Neural cell (in vitro differentiated cells): ENCODE measurements around the gene GALNT15. TPM values are rescaled to one million over a fixed set of nuclear protein-coding genes. Genes with fewer than 3 reads are reported as not detected.

Source experiments
- H2AFZ ChIP-seq: fragments of 200-600, 300-800 bp; sonication (generic), shearing (Covaris generic); 2 replicates; pipeline ENCODE4 v1.6.0; 2014; ENCODE audit warnings: low read depth, mild to moderate bottlenecking, antibody characterized with exemption, low read length, moderate library complexity
- H3F3A ChIP-seq: fragments of 200-600 bp; shearing (Covaris generic); 2 replicates; pipeline ENCODE4 v1.6.1; 2016; ENCODE audit warnings: mild to moderate bottlenecking, moderate library complexity, mixed read lengths, antibody characterized with exemption, low read length; ENCODE audit not compliant: insufficient read depth, poor library complexity, severe bottlenecking
- H3K27ac ChIP-seq: fragments of 200-600, 300-800 bp; sonication (generic), shearing (Covaris generic); 2 replicates; pipeline ENCODE4 v1.5.1; 2014; ENCODE audit warnings: mild to moderate bottlenecking, low read length, moderate library complexity
- H3K27me3 ChIP-seq: fragments of 300-800, 200-600 bp; sonication (generic), shearing (Covaris generic); 2 replicates; pipeline ENCODE4 v1.6.0; 2014; ENCODE audit warnings: mild to moderate bottlenecking, low read depth, low read length, moderate library complexity; ENCODE audit not compliant: insufficient read depth
- H3K36me3 ChIP-seq: fragments of 300-800, 200-600 bp; sonication (generic), shearing (Covaris generic); 2 replicates; pipeline ENCODE4 v1.5.1; 2014; ENCODE audit warnings: mild to moderate bottlenecking, antibody characterized with exemption, low read length, moderate library complexity; ENCODE audit not compliant: insufficient read depth
- H3K4me2 ChIP-seq: fragments of 300-800, 200-600 bp; sonication (generic), shearing (Covaris generic); 2 replicates; pipeline ENCODE4 v1.6.0; 2014; ENCODE audit warnings: mild to moderate bottlenecking, low read length
- H3K4me3 ChIP-seq: fragments of 300-800, 200-600 bp; sonication (generic), shearing (Covaris generic); 2 replicates; pipeline ENCODE4 v1.5.1; 2014; ENCODE audit warnings: mild to moderate bottlenecking, low read length, moderate library complexity
- H3K79me2 ChIP-seq: fragments of 200-600 bp; shearing (Covaris generic); replicated peaks from 2 replicates; pipeline ENCODE4 v1.6.0; 2014; ENCODE audit warnings: mild to moderate bottlenecking, low read length, moderate library complexity; ENCODE audit not compliant: insufficient read depth
- H3K9ac ChIP-seq: fragments of 300-800, 200-600 bp; sonication (generic), shearing (Covaris generic); 2 replicates; pipeline ENCODE4 v1.6.1; 2016; ENCODE audit warnings: mild to moderate bottlenecking, low read length, mixed read lengths
- H3K9me2 ChIP-seq: fragments of 200-600 bp; shearing (Covaris generic); 2 replicates; pipeline ENCODE4 v1.6.1; 2016; ENCODE audit warnings: mild to moderate bottlenecking, low read length, mixed read lengths; ENCODE audit not compliant: insufficient read depth
- H3K9me3 ChIP-seq: fragments of 200-600, 300-800 bp; sonication (generic), shearing (Covaris generic); 2 replicates; pipeline ENCODE4 v1.6.1; 2016; ENCODE audit warnings: mild to moderate bottlenecking, mixed run types, low read length, moderate library complexity, mixed read lengths
- H4K20me1 ChIP-seq: fragments of 200-600 bp; shearing (Covaris generic); 2 replicates; pipeline ENCODE4 v1.6.1; 2016; ENCODE audit warnings: mild to moderate bottlenecking, mixed run types; ENCODE audit not compliant: insufficient read depth
- EP300 ChIP-seq: fragments of 450-650 bp; conservative IDR thresholded peaks from 2 replicates; pipeline ENCODE4 v1.6.1; 2014; ENCODE audit warnings: antibody characterized with exemption, mild to moderate bottlenecking, moderate library complexity; ENCODE audit not compliant: poor library complexity, severe bottlenecking
- EZH2 ChIP-seq: fragments of 200-600, 300-800 bp; shearing (Covaris generic), sonication (generic); IDR thresholded peaks from 2 replicates; pipeline ENCODE4 v1.6.1; 2014; ENCODE audit warnings: antibody characterized with exemption, low read length, borderline replicate concordance, mild to moderate bottlenecking; ENCODE audit not compliant: insufficient read depth, poor library complexity, severe bottlenecking
- MXI1 ChIP-seq: fragments of 450-650 bp; conservative IDR thresholded peaks from 2 replicates; pipeline ENCODE4 v1.6.1; 2014; ENCODE audit warnings: antibody characterized with exemption, mild to moderate bottlenecking; ENCODE audit not compliant: poor library complexity, severe bottlenecking
- POLR2AphosphoS5 ChIP-seq: IDR thresholded peaks from 2 replicates; pipeline ENCODE4 v1.6.1; 2012
- RAD21 ChIP-seq: fragments of 450-650 bp; conservative IDR thresholded peaks from 2 replicates; pipeline ENCODE4 v1.6.1; 2014; ENCODE audit warnings: antibody characterized with exemption, mild to moderate bottlenecking, moderate library complexity
- SMC3 ChIP-seq: fragments of 450-650 bp; conservative IDR thresholded peaks from 2 replicates; pipeline ENCODE4 v1.6.1; 2014; ENCODE audit warnings: antibody characterized with exemption, mild to moderate bottlenecking, moderate library complexity; ENCODE audit not compliant: poor library complexity
- TAF1 ChIP-seq: IDR thresholded peaks from 2 replicates; pipeline ENCODE4 v1.6.1; 2012; ENCODE audit warnings: low read depth
- polyA plus RNA-seq: library from polyadenylated mRNA; depleted of rRNA; stranded (reverse); fragments of >200 nt; gene quantifications from 2 replicates; pipeline ENCODE4 v1.2.3, GENCODE V29; 2014
- TF ChIP-seq, protein P1 (sequence below): fragments of 450-650 bp; IDR thresholded peaks from 2 replicates; pipeline ENCODE4 v1.5.1; 2014; ENCODE audit warnings: antibody characterized with exemption, mild to moderate bottlenecking, moderate library complexity; ENCODE audit not compliant: poor library complexity, severe bottlenecking
- TF ChIP-seq, protein P2 (sequence below): IDR thresholded peaks from 2 replicates; pipeline ENCODE4 v1.6.1; 2012; ENCODE audit warnings: borderline replicate concordance

Gene GALNT15
- polyA plus RNA-seq, 1 donor from 2014 or later = 1.5 TPM

DNA sequence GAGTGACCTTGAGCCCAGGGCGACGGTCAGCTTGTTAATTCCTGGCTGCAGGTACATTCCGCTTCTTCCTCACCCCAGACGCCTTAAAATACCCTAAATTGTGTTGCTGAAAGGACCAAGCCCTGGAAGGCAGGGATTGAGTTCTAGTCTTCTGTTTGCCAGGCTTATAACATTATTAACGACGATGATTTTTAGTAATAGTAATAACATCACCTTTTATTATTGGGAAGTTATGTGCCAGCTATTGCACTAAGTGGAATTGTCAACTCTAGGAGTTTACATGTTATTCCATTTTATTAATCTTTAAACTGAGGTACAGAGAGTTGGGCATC, 90.9 kb downstream of the GALNT15 start:
- H3K36me3 ChIP-seq = no peaks in the 10 kb centered on the region
- H3K27ac ChIP-seq = peak overlapping the region; percentile 51
- peak overlapping the region; percentile 67 for H3K9ac ChIP-seq
- TF ChIP-seq EP300 = no peak
- TF ChIP-seq TAF1 = no peak
- no peak for TF ChIP-seq EZH2
- no peak for TF ChIP-seq RAD21
- TF ChIP-seq, protein P1, sequence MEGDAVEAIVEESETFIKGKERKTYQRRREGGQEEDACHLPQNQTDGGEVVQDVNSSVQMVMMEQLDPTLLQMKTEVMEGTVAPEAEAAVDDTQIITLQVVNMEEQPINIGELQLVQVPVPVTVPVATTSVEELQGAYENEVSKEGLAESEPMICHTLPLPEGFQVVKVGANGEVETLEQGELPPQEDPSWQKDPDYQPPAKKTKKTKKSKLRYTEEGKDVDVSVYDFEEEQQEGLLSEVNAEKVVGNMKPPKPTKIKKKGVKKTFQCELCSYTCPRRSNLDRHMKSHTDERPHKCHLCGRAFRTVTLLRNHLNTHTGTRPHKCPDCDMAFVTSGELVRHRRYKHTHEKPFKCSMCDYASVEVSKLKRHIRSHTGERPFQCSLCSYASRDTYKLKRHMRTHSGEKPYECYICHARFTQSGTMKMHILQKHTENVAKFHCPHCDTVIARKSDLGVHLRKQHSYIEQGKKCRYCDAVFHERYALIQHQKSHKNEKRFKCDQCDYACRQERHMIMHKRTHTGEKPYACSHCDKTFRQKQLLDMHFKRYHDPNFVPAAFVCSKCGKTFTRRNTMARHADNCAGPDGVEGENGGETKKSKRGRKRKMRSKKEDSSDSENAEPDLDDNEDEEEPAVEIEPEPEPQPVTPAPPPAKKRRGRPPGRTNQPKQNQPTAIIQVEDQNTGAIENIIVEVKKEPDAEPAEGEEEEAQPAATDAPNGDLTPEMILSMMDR = no peak
- no peak for TF ChIP-seq MXI1
- TF ChIP-seq, protein P2, sequence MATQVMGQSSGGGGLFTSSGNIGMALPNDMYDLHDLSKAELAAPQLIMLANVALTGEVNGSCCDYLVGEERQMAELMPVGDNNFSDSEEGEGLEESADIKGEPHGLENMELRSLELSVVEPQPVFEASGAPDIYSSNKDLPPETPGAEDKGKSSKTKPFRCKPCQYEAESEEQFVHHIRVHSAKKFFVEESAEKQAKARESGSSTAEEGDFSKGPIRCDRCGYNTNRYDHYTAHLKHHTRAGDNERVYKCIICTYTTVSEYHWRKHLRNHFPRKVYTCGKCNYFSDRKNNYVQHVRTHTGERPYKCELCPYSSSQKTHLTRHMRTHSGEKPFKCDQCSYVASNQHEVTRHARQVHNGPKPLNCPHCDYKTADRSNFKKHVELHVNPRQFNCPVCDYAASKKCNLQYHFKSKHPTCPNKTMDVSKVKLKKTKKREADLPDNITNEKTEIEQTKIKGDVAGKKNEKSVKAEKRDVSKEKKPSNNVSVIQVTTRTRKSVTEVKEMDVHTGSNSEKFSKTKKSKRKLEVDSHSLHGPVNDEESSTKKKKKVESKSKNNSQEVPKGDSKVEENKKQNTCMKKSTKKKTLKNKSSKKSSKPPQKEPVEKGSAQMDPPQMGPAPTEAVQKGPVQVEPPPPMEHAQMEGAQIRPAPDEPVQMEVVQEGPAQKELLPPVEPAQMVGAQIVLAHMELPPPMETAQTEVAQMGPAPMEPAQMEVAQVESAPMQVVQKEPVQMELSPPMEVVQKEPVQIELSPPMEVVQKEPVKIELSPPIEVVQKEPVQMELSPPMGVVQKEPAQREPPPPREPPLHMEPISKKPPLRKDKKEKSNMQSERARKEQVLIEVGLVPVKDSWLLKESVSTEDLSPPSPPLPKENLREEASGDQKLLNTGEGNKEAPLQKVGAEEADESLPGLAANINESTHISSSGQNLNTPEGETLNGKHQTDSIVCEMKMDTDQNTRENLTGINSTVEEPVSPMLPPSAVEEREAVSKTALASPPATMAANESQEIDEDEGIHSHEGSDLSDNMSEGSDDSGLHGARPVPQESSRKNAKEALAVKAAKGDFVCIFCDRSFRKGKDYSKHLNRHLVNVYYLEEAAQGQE = no peak
- no peak for TF ChIP-seq POLR2AphosphoS5
- no peak for TF ChIP-seq SMC3
- H3K4me3 ChIP-seq = peak overlapping the region; percentile 73
- H3K9me3 ChIP-seq = no peaks in the 10 kb centered on the region
- H3K4me2 ChIP-seq = peak overlapping the region; percentile 88
- H4K20me1 ChIP-seq = no peaks in the 10 kb centered on the region
- peaks cover 54% of the 10 kb centered on the region for H3K79me2 ChIP-seq
- H3K9me2 ChIP-seq = no peaks in the 10 kb centered on the region
- no peaks in the 10 kb centered on the region for H3K27me3 ChIP-seq
- H3F3A ChIP-seq = no peaks in the 10 kb centered on the region
- H2AFZ ChIP-seq = peak overlapping the region; percentile 35

DNA sequence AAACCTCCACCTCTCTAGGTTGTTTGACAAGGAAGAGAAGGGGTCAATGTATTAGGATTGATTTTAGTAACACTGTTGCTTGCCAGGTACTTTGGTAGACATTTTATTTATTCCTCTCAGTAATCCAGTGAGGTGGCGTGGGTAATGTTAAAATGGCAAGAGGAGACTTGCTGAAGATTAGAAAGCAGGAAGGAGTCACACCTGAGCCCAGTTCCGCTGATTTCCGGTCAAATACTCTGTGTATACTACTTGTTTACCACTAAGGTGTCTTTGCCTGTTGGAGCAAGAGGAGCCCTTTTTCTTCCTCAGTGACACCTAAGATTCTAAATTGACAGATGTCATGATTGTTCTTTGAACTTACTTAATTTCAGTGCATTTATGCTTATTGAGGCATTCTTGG, 92.2 kb downstream of the GALNT15 start:
- Histone ChIP-seq H3F3A (no peaks in the 10 kb centered on the region), H4K20me1 (no peaks in the 10 kb centered on the region), H3K4me2 (no peak overlapping the region), H2AFZ (no peak overlapping the region), H3K4me3 (peak overlapping the region; percentile 73), H3K27ac (no peak overlapping the region), H3K9me2 (no peaks in the 10 kb centered on the region), H3K9me3 (no peaks in the 10 kb centered on the region), H3K9ac (peak overlapping the region; percentile 2), H3K79me2 (peaks cover 54% of the 10 kb centered on the region), H3K27me3 (no peaks in the 10 kb centered on the region), H3K36me3 (no peaks in the 10 kb centered on the region)
- TF ChIP-seq RAD21 (no peak), EP300 (no peak), SMC3 (no peak), TAF1 (no peak), EZH2 (no peak), MXI1 (no peak), POLR2AphosphoS5 (no peak)
- TF ChIP-seq, protein P1 = no peak
- TF ChIP-seq, protein P2 = no peak
